IMR-90 (cell line): ENCODE data around the gene IGLL5. TPM values are rescaled to one million over a fixed set of nuclear protein-coding genes. Genes with fewer than 3 reads are reported as not detected.

Source experiments
- ATAC-seq: fragments of 200-7000 bp; cut with Tn5 transposase; 2 replicates; pipeline ENCODE4 v1.9.1; 2020; ENCODE audit warnings: low read depth, mild to moderate bottlenecking, moderate library complexity
- BruUV-seq: library from RNA; stranded (reverse); fragments of 400-500 nt; replicated peaks from 2 replicates; lab custom pipeline; 2021; lab: Mats Ljungman, UMichigan
- CTCF ChIA-PET: fragments of 300-600 bp; formaldehyde crosslinking; extraction: SDS; loops from one replicate; lab custom pipeline; 2021; ENCODE audit warnings: antibody characterized with exemption; lab: Yijun Ruan, JAX
- POLR2A ChIA-PET: fragments of 300-600 bp; sonication (Branson Sonifier 250); formaldehyde crosslinking; loops from one replicate; lab custom pipeline; 2022; ENCODE audit warnings: antibody characterized with exemption; ENCODE audit not compliant: unreplicated experiment; lab: Charles Lee
- DNase-seq: peaks from one replicate; pipeline ENCODE4 v3.0.0; 2013
- H2AFZ ChIP-seq: replicated peaks from 2 replicates; pipeline ENCODE3; 2013; ENCODE audit warnings: low read length, mild to moderate bottlenecking; ENCODE audit not compliant: poor library complexity
- H2AK5ac ChIP-seq: 2 replicates; pipeline ENCODE4 v1.6.1; 2013; ENCODE audit warnings: low read depth, low read length, inconsistent platforms
- H2AK9ac ChIP-seq: replicated peaks from 2 replicates; pipeline ENCODE3; 2013; ENCODE audit warnings: mild to moderate bottlenecking, low read depth, low read length, moderate library complexity; ENCODE audit not compliant: poor library complexity
- H2BK120ac ChIP-seq: 2 replicates; pipeline ENCODE4 v1.6.1; 2013; ENCODE audit warnings: low read depth, low read length, inconsistent platforms
- H2BK15ac ChIP-seq: 3 replicates; pipeline ENCODE4 v1.6.1; 2013; ENCODE audit warnings: low read depth, low read length, inconsistent platforms
- H2BK20ac ChIP-seq: 2 replicates; pipeline ENCODE4 v1.6.1; 2013; ENCODE audit warnings: low read depth, mild to moderate bottlenecking, inconsistent platforms, low read length, moderate library complexity
- H2BK5ac ChIP-seq: 2 replicates; pipeline ENCODE4 v1.6.1; 2013; ENCODE audit warnings: mild to moderate bottlenecking, low read depth, low read length, inconsistent platforms; ENCODE audit not compliant: poor library complexity, severe bottlenecking
- H3K14ac ChIP-seq: replicated peaks from 2 replicates; pipeline ENCODE4 v1.6.1; 2013; ENCODE audit warnings: low read depth, low read length, inconsistent platforms
- H3K18ac ChIP-seq: 2 replicates; pipeline ENCODE4 v1.6.1; 2013; ENCODE audit warnings: low read depth, low read length, control low read depth
- H3K23ac ChIP-seq: 2 replicates; pipeline ENCODE4 v1.6.1; 2013; ENCODE audit warnings: low read depth, low read length, inconsistent platforms
- H3K27ac ChIP-seq: 2 replicates; pipeline ENCODE4 v1.5.1; 2013; ENCODE audit warnings: mild to moderate bottlenecking, control low read depth, low read length; ENCODE audit not compliant: insufficient read depth
- H3K27me3 ChIP-seq: 2 replicates; pipeline ENCODE4 v1.6.1; 2013; ENCODE audit warnings: low read length; ENCODE audit not compliant: control insufficient read depth, insufficient read depth
- H3K36me3 ChIP-seq: 2 replicates; pipeline ENCODE4 v1.6.1; 2013; ENCODE audit warnings: low read length, mixed read lengths; ENCODE audit not compliant: control insufficient read depth, insufficient read depth
- H3K4ac ChIP-seq: 2 replicates; pipeline ENCODE4 v1.6.1; 2013; ENCODE audit warnings: low read depth, low read length, inconsistent platforms
- H3K4me1 ChIP-seq: 2 replicates; pipeline ENCODE4 v1.6.1; 2013; ENCODE audit warnings: low read length, mixed read lengths; ENCODE audit not compliant: control insufficient read depth, insufficient read depth
- H3K4me2 ChIP-seq: 2 replicates; pipeline ENCODE4 v1.6.1; 2013; ENCODE audit warnings: low read depth, mild to moderate bottlenecking, control low read depth, low read length, moderate library complexity
- H3K4me3 ChIP-seq: 2 replicates; pipeline ENCODE4 v1.5.1; 2013; ENCODE audit warnings: low read depth, mild to moderate bottlenecking, control low read depth, low read length, moderate library complexity; ENCODE audit not compliant: insufficient read depth
- H3K56ac ChIP-seq: 2 replicates; pipeline ENCODE4 v1.6.1; 2013; ENCODE audit warnings: low read length, inconsistent platforms; ENCODE audit not compliant: insufficient read depth; ENCODE audit errors: extremely low read depth
- H3K79me1 ChIP-seq, 2 experiments: 2 replicates each; pipeline ENCODE4 v1.6.1; 2013; ENCODE audit warnings: low read length in 2 of 2, inconsistent platforms in 1 of 2, low read depth in 1 of 2
- H3K9ac ChIP-seq: 2 replicates; pipeline ENCODE4 v1.6.1; 2013; ENCODE audit warnings: low read depth, low read length, control low read depth
- H3K9me1 ChIP-seq: 2 replicates; pipeline ENCODE4 v1.6.1; 2013; ENCODE audit warnings: low read length, inconsistent platforms; ENCODE audit not compliant: insufficient read depth
- H3K9me3 ChIP-seq: 2 replicates; pipeline ENCODE4 v1.6.1; 2013; ENCODE audit warnings: low read length; ENCODE audit not compliant: control insufficient read depth, insufficient read depth
- H4K20me1 ChIP-seq: 2 replicates; pipeline ENCODE4 v1.6.1; 2013; ENCODE audit warnings: low read length, inconsistent platforms; ENCODE audit not compliant: insufficient read depth
- H4K5ac ChIP-seq: 2 replicates; pipeline ENCODE4 v1.6.1; 2013; ENCODE audit warnings: mild to moderate bottlenecking, low read depth, low read length, control low read depth
- H4K8ac ChIP-seq, 2 experiments: 2 replicates each; pipeline ENCODE4 v1.6.1; 2013; ENCODE audit warnings: low read depth in 2 of 2, low read length in 2 of 2, control low read depth in 1 of 2, inconsistent platforms in 1 of 2
- H4K91ac ChIP-seq: 2 replicates; pipeline ENCODE4 v1.6.1; 2013; ENCODE audit warnings: low read depth, low read length, inconsistent platforms; ENCODE audit not compliant: insufficient read depth
- BHLHE40 ChIP-seq: fragments of 150-350 bp; IDR thresholded peaks from 2 replicates; pipeline ENCODE4 v1.6.1; 2016; ENCODE audit warnings: mild to moderate bottlenecking, low read depth, low read length
- CTCF ChIP-seq: conservative IDR thresholded peaks from 2 replicates; pipeline ENCODE4 v1.5.1; 2012; ENCODE audit warnings: mild to moderate bottlenecking, low read depth, low read length, improper control_type of control experiment
- FOS ChIP-seq: fragments of 150-350 bp; IDR thresholded peaks from 2 replicates; pipeline ENCODE4 v1.6.1; 2016; ENCODE audit warnings: low read depth, low read length
- MXI1 ChIP-seq: IDR thresholded peaks from 2 replicates; pipeline ENCODE4 v1.6.1; 2012; ENCODE audit warnings: low read depth, mild to moderate bottlenecking, low read length, moderate library complexity, borderline replicate concordance
- RAD21 ChIP-seq: IDR thresholded peaks from 2 replicates; pipeline ENCODE4 v1.6.1; 2012; ENCODE audit warnings: low read length, improper control_type of control experiment
- RFX5 ChIP-seq: IDR thresholded peaks from 2 replicates; pipeline ENCODE4 v1.8.0; 2012; ENCODE audit warnings: low read depth, mild to moderate bottlenecking, low read length, moderate library complexity
- WGBS, 2 experiments: methylation state at CpG; one replicate each; pipeline versions ENCODE4 v1.1.5 to v1.1.7; 2013; ENCODE audit warnings: missing lambda C conversion rate in 2 of 2; ENCODE audit not compliant: insufficient read length in 1 of 2; ENCODE audit errors: extremely low coverage in 2 of 2; 5-methylcytosine and 5-hydroxymethylcytosine counted together
- dilution Hi-C: fragments of 300-500 bp; cut with HindIII; formaldehyde crosslinking; loops from one replicate; pipeline ENCODE4 v1.14.3; 2018; ENCODE audit warnings: low sequenced_read_pairs; ENCODE audit not compliant: unreplicated experiment
- in situ Hi-C: fragments of 300-500 bp; cut with MboI; formaldehyde crosslinking; loops from 3 replicates; pipeline ENCODE4 v1.14.3; 2019; ENCODE audit warnings: low sequenced_read_pairs, inconsistent platforms, mixed read lengths
- intact Hi-C: fragments of 100-400 bp; cut with micrococcal nuclease; formaldehyde crosslinking; loops from 2 replicates; pipeline ENCODE4 v1.10.0; 2022
- polyA plus RNA-seq, 3 experiments: library from polyadenylated mRNA; depleted of rRNA; stranded (reverse); fragments of >200 nt; gene quantifications; 2 replicates each; pipeline ENCODE4 v1.2.3, GENCODE V29; 2012; ENCODE audit warnings: low replicate concordance in 1 of 3
- total RNA-seq: library from RNA; depleted of rRNA; stranded (reverse); fragments of >200 nt; gene quantifications from 2 replicates; pipeline ENCODE4 v1.2.3, GENCODE V29; 2012

The IGLL5 gene
- total and polyA plus RNA-seq, 2 of the 4 experiments (the other 2 are of a cell fraction), result not detected

- Histone ChIP-seq H3K4me2 (no peak overlapping the region), H2AK9ac (no peak overlapping the region), H3K23ac (no peak overlapping the region), H3K4ac (no peak overlapping the region), H4K20me1 (no peaks in the 10 kb centered on the region), H3K79me1 (no peaks in the 10 kb centered on the region), H2BK120ac (no peak overlapping the region), H3K14ac (no peak overlapping the region), H3K9me1 (no peaks in the 10 kb centered on the region), H3K27me3 (peaks cover 7% of the 10 kb centered on the region), H3K4me1 (no peaks in the 10 kb centered on the region), H2AFZ (no peak overlapping the region), H2BK5ac (no peak overlapping the region), H3K36me3 (no peaks in the 10 kb centered on the region), H3K27ac (no peak overlapping the region), H4K5ac (no peak overlapping the region), H3K9me3 (no peaks in the 10 kb centered on the region), H2BK15ac (no peak overlapping the region), H3K9ac (no peak overlapping the region), H3K56ac (no peak overlapping the region), H2AK5ac (no peak overlapping the region), H3K4me3 (no peak overlapping the region), H3K18ac (no peak overlapping the region), H4K8ac (no peak overlapping the region), H4K91ac (no peak overlapping the region), H2BK20ac (no peak overlapping the region)
- DNase-seq, result no peak
- in situ Hi-C loops (no loop called here), dilution Hi-C loops (no loop called here), intact Hi-C loops (loop anchor here (2.0 kb wide), 1 partner anchor 36 kb away; no protein-coding TSS in a partner anchor)
- CTCF ChIA-PET, result interaction anchor here (0.9 kb wide), 1 partner anchor 110 kb away, joined by 4 read pairs; no protein-coding TSS in a partner anchor
- no peak for ATAC-seq
- 53% methylated on average over 3 of the region's 9 CpGs; no CpG with 5 or more reads in 1 of the 2 experiments for WGBS, 2 experiments
- POLR2A ChIA-PET, result no interaction called here
- TF ChIP-seq CTCF (no peak), MXI1 (no peak), BHLHE40 (no peak), RAD21 (no peak), RFX5 (no peak), FOS (no peak)
- no TSS peak for BruUV-seq
Measured at GRCh38 chr22:22884888-22885840, 2.5 kb upstream of the IGLL5 start.
